T-cell (primary cell): ENCODE measurements around the gene LDLRAD1. TPM values are rescaled to one million over a fixed set of nuclear protein-coding genes. Genes with fewer than 3 reads are reported as not detected.
"Not testable (repeated sequence)": the region's sequence is repeated elsewhere in the genome, so short reads cannot be mapped to it uniquely, and the experiment has no call there.

Source experiments
- ATAC-seq, 4 experiments: fragments of 200-7000 bp in 3 of 4; fragments of 150-1000 bp in 1 of 4; cut with Tn5 transposase; replicated peaks in 1 of 4; 1 replicate in 3 of 4; 2 replicates in 1 of 4; pipeline ENCODE4 v1.10.0; 2021; ENCODE audit warnings: moderate library complexity in 3 of 4, mild to moderate bottlenecking in 2 of 4, moderate number of reproducible peaks in 1 of 4
- CTCF ChIA-PET, 2 donors: fragments of 300-600 bp; sonication (Branson Sonifier 250); formaldehyde crosslinking; loops; one replicate each; lab custom pipeline; 2022; ENCODE audit warnings: antibody characterized with exemption in 2 of 2; lab: Charles Lee
- POLR2A ChIA-PET, 2 donors: fragments of 300-600 bp; sonication (Branson Sonifier 250); formaldehyde crosslinking; loops; one replicate each; lab custom pipeline; 2022; ENCODE audit warnings: antibody characterized with exemption in 2 of 2; lab: Charles Lee
- DNase-seq, 35 experiments: peaks; one replicate each; pipeline versions ENCODE4 v3.0.0 to v3.0.0-alpha.2; 2013 to 2023
- H3K27ac ChIP-seq: one replicate; pipeline ENCODE4 v1.5.1; 2013; ENCODE audit warnings: low read length
- H3K27me3 ChIP-seq, 2 experiments: replicated peaks in 1 of 2; 1 replicate in 1 of 2; 2 replicates in 1 of 2; pipeline versions ENCODE4 v1.6.1 to v1.7.0; 2013; ENCODE audit warnings: low read length in 1 of 2, mixed read lengths in 1 of 2; ENCODE audit not compliant: control insufficient read depth in 2 of 2, insufficient read depth in 2 of 2; ENCODE audit errors: extremely low read depth in 1 of 2
- H3K36me3 ChIP-seq, 2 donors: 1 replicate in 1 of 2; 2 replicates in 1 of 2; pipeline versions ENCODE4 v1.6.1 to v1.7.0; 2013; ENCODE audit warnings: low read length in 1 of 2; ENCODE audit not compliant: control insufficient read depth in 2 of 2, insufficient read depth in 1 of 2; ENCODE audit errors: extremely low read depth in 1 of 2
- H3K4me1 ChIP-seq, 2 experiments: 1 replicate in 1 of 2; 2 replicates in 1 of 2; pipeline versions ENCODE4 v1.6.1 to v1.7.0; 2013; ENCODE audit warnings: low read length in 2 of 2, mixed read lengths in 1 of 2; ENCODE audit not compliant: insufficient read depth in 2 of 2, control insufficient read depth in 1 of 2; ENCODE audit errors: extremely low read depth in 1 of 2
- H3K4me3 ChIP-seq, 2 donors: 1 replicate in 1 of 2; 2 replicates in 1 of 2; pipeline versions ENCODE4 v1.5.1 to v1.7.0; 2013; ENCODE audit warnings: mild to moderate bottlenecking in 2 of 2, low read length in 1 of 2, moderate library complexity in 1 of 2; ENCODE audit not compliant: control insufficient read depth in 1 of 2; ENCODE audit errors: extremely low read depth in 1 of 2
- H3K9me3 ChIP-seq: 2 replicates; pipeline ENCODE4 v1.7.0; 2013
- H3K27ac Mint-ChIP-seq, 2 donors: one replicate each; pipeline ENCODE4 v1.8.0; 2020 to 2021; ENCODE audit warnings: mild to moderate bottlenecking in 2 of 2, mixed read lengths in 2 of 2
- H3K27me3 Mint-ChIP-seq, 2 donors: one replicate each; pipeline ENCODE4 v1.8.0; 2021 to 2022; ENCODE audit warnings: mixed read lengths in 2 of 2
- H3K36me3 Mint-ChIP-seq: one replicate; pipeline ENCODE4 v1.8.0; 2021; ENCODE audit warnings: mixed read lengths
- H3K4me1 Mint-ChIP-seq, 3 donors: one replicate each; pipeline ENCODE4 v1.8.0; 2020 to 2022; ENCODE audit warnings: mixed read lengths in 3 of 3, mild to moderate bottlenecking in 1 of 3
- H3K4me3 Mint-ChIP-seq, 3 donors: one replicate each; pipeline ENCODE4 v1.8.0; 2020 to 2022; ENCODE audit warnings: mild to moderate bottlenecking in 3 of 3, mixed read lengths in 3 of 3, moderate library complexity in 3 of 3
- H3K9me3 Mint-ChIP-seq, 3 donors: one replicate each; pipeline ENCODE4 v1.8.0; 2020 to 2022; ENCODE audit warnings: mixed read lengths in 3 of 3
- WGBS: methylation state at CpG from one replicate; pipeline ENCODE4 v1.1.5; 2013; ENCODE audit warnings: missing lambda C conversion rate; ENCODE audit not compliant: insufficient coverage; 5-methylcytosine and 5-hydroxymethylcytosine counted together
- total RNA-seq, 35 experiments: library from RNA in 6 of 35; stranded (reverse) in 6 of 35; fragments of 120-200 nt in 1 of 35; gene quantifications; one replicate each; pipeline versions ENCODE4 v1.2.1 to v1.2.4 and lab custom pipeline; 2013 to 2026

Gene LDLRAD1
- total RNA-seq, 5 donors from 2014 or later (not counting 1 experiment from before 2014, with no cell fraction given), result not detected

DNA sequence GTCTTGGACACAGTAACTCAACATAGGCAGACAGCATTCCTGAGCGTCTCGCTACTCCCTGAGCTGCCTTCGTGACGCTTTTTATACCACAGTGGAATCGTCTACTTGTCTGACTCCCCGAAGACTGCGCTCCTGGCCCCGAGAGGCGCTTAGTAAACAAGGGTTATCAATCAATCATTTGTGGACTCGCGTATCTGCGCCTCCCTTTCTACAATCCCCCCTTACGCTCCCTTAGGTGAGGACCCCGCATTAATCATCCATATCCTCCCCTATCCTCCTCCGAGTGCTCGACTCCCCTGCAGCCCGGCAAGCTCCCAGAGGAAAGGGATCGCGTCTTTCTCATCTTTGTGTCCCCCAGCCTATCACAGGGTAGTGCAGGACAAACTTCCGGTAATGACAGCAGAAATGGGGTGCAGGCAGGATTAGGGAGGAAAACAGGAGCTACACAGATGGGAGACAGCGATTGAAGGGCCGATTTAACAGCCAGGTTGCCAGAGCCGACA is 34.5 kb upstream of the LDLRAD1 start:
- ChIA-PET CTCF (interaction anchor here (0.5 to 1.0 kb wide), 5 partner anchors 9 to 713 kb away, joined by 3 to 4 read pairs (median 3); partner anchors contain the start of gene IFT25 (in 2 of the 2)), POLR2A (interaction anchor here (0.7 to 1.6 kb wide), 4 partner anchors 17 to 147 kb away, joined by 3 to 9 read pairs (median 4); partner anchors contain the start of genes CYB5RL (in 1 of the 2), IFT25 (in 1 of the 2), LRRC42 (in 1 of the 2) and MRPL37 (in 1 of the 2))
- Histone ChIP-seq H3K36me3 (peaks cover 0 to 7% of the 10 kb centered on the region in 2 donors), H3K4me3 (peak overlapping the region; percentile 91 to 99), H3K27me3 (no peaks in the 10 kb centered on the region), H3K4me1 (peaks cover 22 to 41% of the 10 kb centered on the region in 2 experiments), H3K27ac (peak overlapping the region; percentile 73), H3K9me3 (no peaks in the 10 kb centered on the region)
- H3K4me1 Mint-ChIP-seq, result peaks cover 50 to 55% (median 51%) of the 10 kb centered on the region in 3 donors
- no peaks in the 10 kb centered on the region for H3K27me3 Mint-ChIP-seq
- DNase-seq, result peak in 24 of 35 experiments; percentile 4 to 63 (median 10)
- no peaks in the 10 kb centered on the region for H3K9me3 Mint-ChIP-seq
- peaks cover 10% of the 10 kb centered on the region for H3K36me3 Mint-ChIP-seq
- no peak overlapping the region for H3K27ac Mint-ChIP-seq
- peak; percentile 19 to 33 (median 22) for ATAC-seq
- no peak overlapping the region for H3K4me3 Mint-ChIP-seq
- under 1% methylated on average over 21 of the region's 23 CpGs for WGBS

GRCh38 chr1:54051933-54052430 is 34.0 kb upstream of the LDLRAD1 start:
- Mint-ChIP-seq H3K4me1 (peaks cover 50 to 56% (median 55%) of the 10 kb centered on the region in 3 donors), H3K9me3 (no peaks in the 10 kb centered on the region), H3K27me3 (no peaks in the 10 kb centered on the region), H3K4me3 (no peak overlapping the region), H3K27ac (no peak overlapping the region), H3K36me3 (peaks cover 6% of the 10 kb centered on the region)
- no peaks in the 10 kb centered on the region for H3K9me3 ChIP-seq
- H3K36me3 ChIP-seq, result peaks cover 0 to 7% of the 10 kb centered on the region in 2 donors
- peaks cover 22 to 42% of the 10 kb centered on the region in 2 experiments for H3K4me1 ChIP-seq
- peak in 1 of 35 experiments; percentile 11 for DNase-seq
- POLR2A ChIA-PET, result interaction anchor here (0.9 to 1.6 kb wide), 5 partner anchors 10 to 239 kb away, joined by 3 to 9 read pairs (median 4); partner anchors contain the start of genes IFT25 (in 1 of the 2) and LRRC42 (in 1 of the 2)
- CTCF ChIA-PET, result interaction anchor here (0.5 to 1.0 kb wide), 3 partner anchors 9 to 717 kb away, joined by 3 to 5 read pairs (median 3); partner anchors contain the start of gene IFT25 (in 1 of the 2)
- peak overlapping the region; percentile 91 to 99 for H3K4me3 ChIP-seq
- H3K27me3 ChIP-seq, result no peaks in the 10 kb centered on the region
- no peak for ATAC-seq
- H3K27ac ChIP-seq, result peak overlapping the region; percentile 73
- 0% methylated on average over 2 of the region's 8 CpGs for WGBS

- not testable (repeated sequence) for H3K27me3 ChIP-seq, H3K36me3 Mint-ChIP-seq, DNase-seq, H3K27ac Mint-ChIP-seq, H3K9me3 ChIP-seq, H3K27ac ChIP-seq, H3K4me3 ChIP-seq, ATAC-seq, H3K27me3 Mint-ChIP-seq, H3K9me3 Mint-ChIP-seq
- POLR2A ChIA-PET, result interaction anchor here (0.6 to 0.7 kb wide), 2 partner anchors 45 to 105 kb away, joined by 3 to 4 read pairs; partner anchors contain the start of gene IFT25 (in 1 of the 2)
- WGBS, result 97% methylated on average over 4 of the region's 12 CpGs
- peaks cover 47 to 59% (median 57%) of the 10 kb centered on the region in 3 donors for H3K4me1 Mint-ChIP-seq
- H3K4me1 ChIP-seq, result peaks cover 22 to 42% of the 10 kb centered on the region in 2 experiments
- H3K36me3 ChIP-seq, result peaks cover 0 to 11% of the 10 kb centered on the region in 2 donors
- CTCF ChIA-PET, result interaction anchor here in 1 of 2 donors (0.6 kb wide), 1 partner anchor 190 kb away, joined by 3 read pairs; no protein-coding TSS in a partner anchor
- H3K4me3 Mint-ChIP-seq, result peak overlapping the region in 2 of 3 donors; percentile 17 to 36
Measured at GRCh38 chr1:54050435-54050834, 32.4 kb upstream of the LDLRAD1 start.

DNA sequence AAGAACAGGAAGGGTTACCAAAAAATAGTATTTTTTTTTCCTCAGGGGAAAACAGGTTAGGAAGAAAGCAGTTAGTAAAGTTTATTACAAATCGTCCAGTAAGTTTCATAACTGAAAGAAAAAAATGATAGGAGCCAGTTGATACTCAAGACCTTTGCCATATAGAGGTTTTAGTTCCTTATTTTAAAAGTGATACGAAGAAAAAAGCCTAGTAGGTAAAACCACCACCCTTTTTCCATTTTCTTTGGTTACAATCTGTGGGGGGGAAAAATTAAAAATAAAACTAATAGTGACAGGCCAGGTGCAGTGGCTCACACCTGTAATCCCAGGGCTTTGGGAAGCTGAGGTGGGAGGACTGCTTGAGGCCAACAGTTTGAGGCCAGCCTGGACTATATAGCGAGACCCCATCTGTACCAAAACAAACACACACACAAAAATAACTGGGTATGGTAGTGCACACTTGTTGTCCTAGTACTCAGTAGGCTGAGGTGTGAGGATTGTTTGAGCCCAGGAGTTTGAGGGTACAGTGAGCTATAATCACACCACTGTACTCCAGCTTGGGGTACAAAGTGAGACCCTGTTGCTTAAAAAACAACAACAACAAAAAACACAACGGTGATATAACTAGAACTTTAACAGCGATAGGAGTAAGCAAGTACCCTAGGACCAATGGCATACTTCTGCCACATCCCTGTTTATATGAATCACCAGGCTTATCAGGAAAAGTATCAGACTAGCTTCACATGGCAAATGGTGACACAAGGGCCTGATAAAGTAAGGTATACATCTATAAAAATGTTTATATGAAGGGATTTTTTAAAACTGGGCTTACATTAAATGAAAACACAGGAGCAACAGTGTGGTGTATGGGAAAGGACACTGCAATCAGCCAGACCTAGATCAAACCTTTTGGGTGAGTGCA is 29.7 kb upstream of the LDLRAD1 start:
- Mint-ChIP-seq H3K27me3 (no peaks in the 10 kb centered on the region), H3K9me3 (no peaks in the 10 kb centered on the region), H3K36me3 (peaks cover 17% of the 10 kb centered on the region), H3K27ac (peak overlapping the region; percentile 44 to 68), H3K4me1 (peaks cover 42 to 54% (median 51%) of the 10 kb centered on the region in 3 donors), H3K4me3 (peak overlapping the region in 1 of 3 donors; percentile 27)
- Histone ChIP-seq H3K4me1 (peaks cover 17 to 30% of the 10 kb centered on the region in 2 experiments), H3K4me3 (no peak overlapping the region), H3K9me3 (no peaks in the 10 kb centered on the region), H3K36me3 (peaks cover 0 to 35% of the 10 kb centered on the region in 2 donors), H3K27ac (no peak overlapping the region), H3K27me3 (no peaks in the 10 kb centered on the region)
- ATAC-seq (no peak), DNase-seq (no peak)
- ChIA-PET CTCF (interaction anchor here (0.6 to 1.2 kb wide), 4 partner anchors 15 to 440 kb away, joined by 3 to 5 read pairs (median 4); no protein-coding TSS in a partner anchor), POLR2A (interaction anchor here in 1 of 2 donors (0.6 kb wide), 1 partner anchor 14 kb away, joined by 3 read pairs; no protein-coding TSS in a partner anchor)
- WGBS, result 100% methylated on average over 1 of the region's 5 CpGs

DNA sequence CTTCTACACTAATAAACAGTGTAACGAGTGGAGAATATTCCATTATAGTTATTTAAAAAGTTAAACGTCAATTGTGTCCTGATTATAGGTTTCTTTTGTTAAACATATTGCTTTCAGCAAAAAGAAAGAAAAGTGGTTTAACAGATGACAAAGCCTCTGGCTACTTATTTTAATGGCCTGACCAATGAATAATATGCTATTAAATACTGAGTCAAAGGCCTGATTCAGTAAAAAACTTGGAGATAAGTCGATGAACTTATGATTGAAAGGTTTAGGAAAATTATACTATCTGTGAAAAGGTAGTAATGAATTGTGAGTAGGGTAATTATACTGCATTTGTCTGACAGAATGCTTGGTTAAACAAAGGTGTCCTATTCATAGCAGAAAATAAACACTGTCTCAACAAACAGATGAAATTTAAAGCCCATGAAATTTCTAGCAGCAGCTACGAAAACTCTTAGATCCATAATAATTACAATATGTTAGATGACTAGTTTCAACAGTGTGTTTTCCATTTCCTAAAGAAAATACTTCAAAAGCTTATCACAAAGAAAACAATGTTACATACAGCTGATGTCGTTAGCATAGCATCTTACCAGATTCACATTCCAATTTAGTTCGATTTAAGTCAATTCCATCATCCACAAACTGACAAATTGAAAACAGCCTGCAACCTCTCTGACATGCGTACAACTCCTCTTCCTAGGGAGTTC is 28.8 kb upstream of the LDLRAD1 start:
- peaks cover 12 to 23% of the 10 kb centered on the region in 2 experiments for H3K4me1 ChIP-seq
- no peak overlapping the region for H3K4me3 ChIP-seq
- no peak for ATAC-seq
- Mint-ChIP-seq H3K9me3 (no peaks in the 10 kb centered on the region), H3K27ac (peak overlapping the region; percentile 44 to 68), H3K4me3 (peak overlapping the region in 1 of 3 donors; percentile 27), H3K4me1 (peaks cover 42 to 54% (median 51%) of the 10 kb centered on the region in 3 donors), H3K27me3 (no peaks in the 10 kb centered on the region), H3K36me3 (peaks cover 25% of the 10 kb centered on the region)
- H3K36me3 ChIP-seq, result peaks cover 0 to 43% of the 10 kb centered on the region in 2 donors
- 80% methylated on average over 1 of the region's 7 CpGs for WGBS
- DNase-seq, result no peak
- ChIA-PET CTCF (no interaction called here), POLR2A (no interaction called here)
- no peaks in the 10 kb centered on the region for H3K9me3 ChIP-seq
- no peaks in the 10 kb centered on the region for H3K27me3 ChIP-seq
- no peak overlapping the region for H3K27ac ChIP-seq
